Measurements from ENCODE around the gene USP34.

Gene USP34

GRCh38 chr2:61145990-61146389, 324.9 kb downstream of the USP34 start:
- no peak for DNase-seq

GRCh38 chr2:61144697-61145268, 326.1 kb downstream of the USP34 start:
- DNase-seq = peak; percentile 69 to 76 (median 74)

DNA sequence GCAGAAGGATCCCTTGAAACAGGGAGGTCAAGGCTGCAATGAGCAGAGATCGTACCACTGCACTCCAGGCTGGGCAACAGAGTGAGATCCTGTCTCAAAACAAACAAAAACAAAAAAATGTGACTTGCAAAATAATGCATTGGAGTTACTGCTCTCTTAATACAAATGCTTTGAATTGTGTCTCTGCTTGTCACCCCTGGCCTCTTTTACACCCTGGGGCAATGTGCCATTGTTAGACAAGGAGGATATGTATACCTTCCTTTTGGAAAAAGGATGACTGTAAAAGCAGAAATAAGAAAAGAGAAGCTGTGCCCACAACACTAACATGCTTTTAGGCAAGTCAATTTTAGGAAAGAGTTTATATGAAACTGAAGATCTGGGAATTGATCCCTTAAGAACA, 329.7 kb downstream of the USP34 start:
- DNase-seq = no peak

GRCh38 chr2:61138859-61139258, 332.0 kb downstream of the USP34 start:
- no peak for DNase-seq

Data from activated naive CD4-positive, alpha-beta T cell (primary cell).